KMS-11 (cell line): Measurements from ENCODE around the gene MAP2K5.

Experiments
- H2AFZ ChIP-seq: fragments of 200-600 bp; sonication (generic); 2 replicates; pipeline ENCODE4 v1.6.1; 2016; ENCODE audit warnings: antibody characterized with exemption, mixed run types, low read depth
- H3K27ac ChIP-seq: fragments of 200-600 bp; sonication (generic); 2 replicates; pipeline ENCODE4 v1.6.1; 2016; ENCODE audit warnings: mild to moderate bottlenecking, mixed run types
- H3K27me3 ChIP-seq: fragments of 200-600 bp; sonication (generic); 2 replicates; pipeline ENCODE4 v1.6.1; 2017; ENCODE audit warnings: mild to moderate bottlenecking, low read depth, mixed run types, moderate library complexity; ENCODE audit not compliant: insufficient read depth
- H3K36me3 ChIP-seq: fragments of 200-600 bp; sonication (generic); 2 replicates; pipeline ENCODE4 v1.6.1; 2017; ENCODE audit warnings: mild to moderate bottlenecking, mixed run types; ENCODE audit not compliant: insufficient read depth
- H3K4me1 ChIP-seq: fragments of 200-600 bp; sonication (generic); 2 replicates; pipeline ENCODE4 v1.6.1; 2016; ENCODE audit warnings: mild to moderate bottlenecking, low read depth, mixed run types; ENCODE audit not compliant: poor library complexity, severe bottlenecking
- H3K4me2 ChIP-seq: fragments of 200-600 bp; sonication (generic); 2 replicates; pipeline ENCODE4 v1.7.0; 2016; ENCODE audit warnings: mild to moderate bottlenecking, mixed run types
- H3K4me3 ChIP-seq: fragments of 200-600 bp; sonication (generic); IDR thresholded peaks from 2 replicates; pipeline ENCODE4 v1.6.1; 2017; ENCODE audit warnings: low read depth, low read length, mixed read lengths; ENCODE audit not compliant: insufficient read depth
- H3K79me2 ChIP-seq: fragments of 200-600 bp; sonication (generic); 2 replicates; pipeline ENCODE4 v1.6.1; 2016; ENCODE audit warnings: low read depth, mixed run types; ENCODE audit not compliant: insufficient read depth
- H3K9ac ChIP-seq: fragments of 200-600 bp; sonication (generic); 2 replicates; pipeline ENCODE4 v1.6.1; 2016; ENCODE audit warnings: mild to moderate bottlenecking, mixed run types
- H4K20me1 ChIP-seq: fragments of 200-600 bp; sonication (generic); 2 replicates; pipeline ENCODE4 v1.6.1; 2016; ENCODE audit warnings: mild to moderate bottlenecking, mixed run types; ENCODE audit not compliant: insufficient read depth
- TF ChIP-seq, protein P1 (sequence below): fragments of 200-600 bp; sonication (generic); conservative IDR thresholded peaks from 2 replicates; pipeline ENCODE4 v1.6.1; 2017; ENCODE audit warnings: low read depth, mild to moderate bottlenecking, antibody characterized with exemption, low read length, moderate library complexity, mixed read lengths

Gene MAP2K5

DNA sequence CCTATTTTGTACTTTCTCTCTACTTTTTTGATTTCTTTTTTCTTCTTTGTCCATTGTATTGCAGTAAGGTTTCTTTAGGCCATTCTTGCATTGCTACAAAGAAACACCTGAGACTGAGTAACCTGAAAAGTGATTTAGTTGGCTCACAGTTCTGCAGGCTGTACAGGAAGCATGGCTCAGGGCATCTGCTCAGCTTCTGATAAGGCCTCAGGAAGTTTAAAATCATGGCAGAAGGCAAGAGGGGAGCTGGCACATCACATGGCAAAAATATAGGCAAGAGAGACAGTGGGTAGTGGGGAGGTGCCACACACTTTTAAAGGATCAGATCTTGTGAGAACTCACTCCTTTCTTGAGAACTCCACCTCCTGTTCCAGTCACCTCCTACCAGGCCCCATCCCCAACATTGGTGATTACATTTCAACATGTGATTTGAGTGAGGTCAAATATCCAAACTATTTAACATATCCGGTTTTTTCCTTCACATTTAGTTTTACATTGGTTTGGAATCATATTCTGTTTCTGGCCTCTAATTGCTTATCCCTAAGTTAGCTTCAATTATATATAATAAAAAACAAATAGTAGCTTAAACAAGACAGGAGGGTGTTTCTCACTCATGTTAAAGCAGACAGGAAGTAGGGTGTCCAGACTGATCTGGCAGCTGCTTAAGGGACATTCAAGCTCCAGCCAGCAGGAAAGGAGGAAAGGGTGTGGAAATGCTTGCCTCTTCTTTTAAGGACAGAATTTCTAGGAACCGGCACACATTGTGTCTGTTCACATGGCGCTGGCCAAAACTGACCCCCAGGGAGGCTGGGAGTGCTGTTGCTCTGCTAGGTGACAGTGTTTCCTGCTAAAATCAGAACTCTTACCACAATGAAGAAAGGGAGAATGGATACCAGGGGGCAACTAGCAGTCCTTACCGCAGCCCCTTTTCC is 254.0 kb downstream of the MAP2K5 start:
- H3K36me3 ChIP-seq = no peaks in the 10 kb centered on the region; the same call in 1 of the 2 replicates
- no peaks in the 10 kb centered on the region for H3K4me1 ChIP-seq
- no peak overlapping the region for H3K27ac ChIP-seq
- H3K4me3 ChIP-seq = no peak overlapping the region
- H3K4me2 ChIP-seq = no peak overlapping the region
- H3K27me3 ChIP-seq = no peaks in the 10 kb centered on the region
- no peak overlapping the region for H3K9ac ChIP-seq
- H3K79me2 ChIP-seq = no peaks in the 10 kb centered on the region
- TF ChIP-seq, protein P1, sequence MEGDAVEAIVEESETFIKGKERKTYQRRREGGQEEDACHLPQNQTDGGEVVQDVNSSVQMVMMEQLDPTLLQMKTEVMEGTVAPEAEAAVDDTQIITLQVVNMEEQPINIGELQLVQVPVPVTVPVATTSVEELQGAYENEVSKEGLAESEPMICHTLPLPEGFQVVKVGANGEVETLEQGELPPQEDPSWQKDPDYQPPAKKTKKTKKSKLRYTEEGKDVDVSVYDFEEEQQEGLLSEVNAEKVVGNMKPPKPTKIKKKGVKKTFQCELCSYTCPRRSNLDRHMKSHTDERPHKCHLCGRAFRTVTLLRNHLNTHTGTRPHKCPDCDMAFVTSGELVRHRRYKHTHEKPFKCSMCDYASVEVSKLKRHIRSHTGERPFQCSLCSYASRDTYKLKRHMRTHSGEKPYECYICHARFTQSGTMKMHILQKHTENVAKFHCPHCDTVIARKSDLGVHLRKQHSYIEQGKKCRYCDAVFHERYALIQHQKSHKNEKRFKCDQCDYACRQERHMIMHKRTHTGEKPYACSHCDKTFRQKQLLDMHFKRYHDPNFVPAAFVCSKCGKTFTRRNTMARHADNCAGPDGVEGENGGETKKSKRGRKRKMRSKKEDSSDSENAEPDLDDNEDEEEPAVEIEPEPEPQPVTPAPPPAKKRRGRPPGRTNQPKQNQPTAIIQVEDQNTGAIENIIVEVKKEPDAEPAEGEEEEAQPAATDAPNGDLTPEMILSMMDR = no peak
- no peak overlapping the region for H2AFZ ChIP-seq
- no peaks in the 10 kb centered on the region for H4K20me1 ChIP-seq

DNA sequence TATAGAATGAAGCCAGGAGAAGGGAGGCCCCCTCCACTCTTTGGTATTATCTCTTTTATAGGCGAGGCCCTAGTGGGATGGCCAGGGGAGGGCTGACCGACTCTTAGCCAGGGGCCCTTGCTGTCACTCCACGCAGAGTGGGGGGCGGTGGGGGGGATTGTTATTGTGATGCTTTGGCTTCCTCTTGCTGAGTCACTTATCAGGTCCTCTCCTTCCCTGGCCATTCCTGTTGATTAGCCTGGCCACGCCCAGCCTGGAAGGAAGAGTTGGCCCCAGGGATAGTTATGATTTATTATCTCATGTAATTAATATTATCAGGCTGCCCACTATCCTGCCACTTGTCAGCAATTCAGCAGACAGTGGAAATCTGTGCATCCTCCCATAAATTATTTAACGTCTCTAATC is 257.3 kb downstream of the MAP2K5 start:
- no peak overlapping the region for H3K4me3 ChIP-seq
- no peak overlapping the region for H3K27ac ChIP-seq
- H3K79me2 ChIP-seq = no peaks in the 10 kb centered on the region
- TF ChIP-seq, protein P1 = no peak
- no peaks in the 10 kb centered on the region; the same call in 1 of the 2 replicates for H3K36me3 ChIP-seq
- H3K27me3 ChIP-seq = no peaks in the 10 kb centered on the region
- H3K9ac ChIP-seq = no peak overlapping the region
- no peaks in the 10 kb centered on the region for H4K20me1 ChIP-seq
- H2AFZ ChIP-seq = no peak overlapping the region
- no peaks in the 10 kb centered on the region for H3K4me1 ChIP-seq
- no peak overlapping the region for H3K4me2 ChIP-seq

DNA sequence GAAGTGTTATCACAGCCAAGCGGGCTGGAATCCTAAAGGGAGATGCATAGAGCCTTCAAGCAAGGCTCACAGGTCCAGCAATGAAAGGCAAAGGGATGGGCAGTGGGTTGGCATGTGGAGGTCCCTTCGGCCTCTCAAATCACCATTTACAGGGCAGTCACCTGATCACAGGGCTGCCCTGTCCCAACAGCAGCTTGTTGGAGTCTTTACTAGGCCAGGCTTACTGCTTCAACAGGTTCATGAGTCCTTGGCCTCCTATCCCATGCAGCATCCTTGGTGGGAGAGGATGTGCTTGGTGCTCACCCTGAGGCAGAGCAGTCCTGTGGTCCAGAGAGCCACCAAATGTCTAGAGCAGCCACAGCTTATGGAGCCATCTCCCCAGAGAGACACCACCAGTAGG is 258.6 kb downstream of the MAP2K5 start:
- H3K4me1 ChIP-seq = no peaks in the 10 kb centered on the region
- TF ChIP-seq, protein P1 = no peak
- H3K79me2 ChIP-seq = no peaks in the 10 kb centered on the region
- no peaks in the 10 kb centered on the region for H3K27me3 ChIP-seq
- no peak overlapping the region for H3K4me2 ChIP-seq
- no peaks in the 10 kb centered on the region for H4K20me1 ChIP-seq
- H3K27ac ChIP-seq = no peak overlapping the region
- H3K4me3 ChIP-seq = no peak overlapping the region
- H3K36me3 ChIP-seq = no peaks in the 10 kb centered on the region
- no peak overlapping the region for H2AFZ ChIP-seq
- no peak overlapping the region for H3K9ac ChIP-seq

DNA sequence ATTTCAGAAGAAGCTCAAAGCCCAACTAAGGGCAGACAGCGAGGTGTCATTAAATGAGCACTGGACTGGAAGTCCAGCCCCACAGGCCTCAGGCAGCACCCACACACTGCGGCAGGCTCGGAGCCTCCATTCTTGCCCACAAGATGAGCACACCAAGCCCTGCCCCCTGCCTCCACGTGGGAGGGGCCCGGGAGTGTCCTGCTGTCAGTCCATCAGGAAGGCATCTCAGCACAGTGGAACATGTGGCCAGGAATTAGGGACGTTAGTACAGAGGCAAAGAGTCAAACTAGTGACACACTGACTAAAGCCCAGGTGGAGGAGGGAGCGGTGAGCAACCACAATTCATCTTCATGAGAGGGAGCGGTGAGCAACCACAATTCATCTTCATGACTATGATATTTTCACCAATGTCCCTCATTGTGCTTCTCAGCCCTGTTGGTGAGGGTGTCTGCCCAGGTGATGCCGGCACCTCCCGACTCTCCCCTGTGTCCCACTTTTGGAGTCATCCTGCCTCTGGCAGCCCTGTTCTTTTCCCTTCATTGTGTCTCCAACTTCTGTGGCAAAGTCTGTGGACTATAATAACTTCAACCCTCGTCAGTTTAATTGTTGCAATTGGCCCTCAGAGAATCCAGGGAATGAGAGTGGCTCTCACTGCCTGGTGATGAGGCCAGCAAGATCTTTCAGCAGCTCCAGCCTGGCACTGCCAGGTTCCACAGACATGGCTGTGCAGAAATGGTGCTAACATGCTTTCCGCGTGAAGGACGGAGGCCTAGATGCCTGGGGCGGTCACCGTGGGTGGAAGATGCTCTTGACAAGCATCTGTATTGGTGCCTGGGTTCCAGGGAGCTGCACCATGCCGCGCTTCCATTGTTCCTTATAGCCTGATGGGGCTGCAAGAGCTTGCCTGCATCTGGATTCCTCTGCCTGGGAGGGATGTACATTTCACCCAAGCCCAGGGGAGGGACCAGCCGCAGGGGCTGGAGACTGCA is 259.7 kb downstream of the MAP2K5 start:
- Histone ChIP-seq H3K4me1 (no peaks in the 10 kb centered on the region), H2AFZ (no peak overlapping the region), H4K20me1 (no peaks in the 10 kb centered on the region), H3K36me3 (no peaks in the 10 kb centered on the region), H3K9ac (no peak overlapping the region), H3K27ac (no peak overlapping the region), H3K27me3 (no peaks in the 10 kb centered on the region), H3K4me2 (no peak overlapping the region), H3K79me2 (no peaks in the 10 kb centered on the region), H3K4me3 (no peak overlapping the region)
- TF ChIP-seq, protein P1 = no peak
